Ascending aorta (tissue), 2 donors: Measurements from ENCODE around the gene STXBP5L. TPM values are rescaled to one million over a fixed set of nuclear protein-coding genes. Genes with fewer than 3 reads are reported as not detected.
"Not testable (repeated sequence)": the region's sequence is repeated elsewhere in the genome, so short reads cannot be mapped to it uniquely, and the experiment has no call there.

Source experiments
- DNase-seq, 2 donors: peaks; one replicate each; pipeline ENCODE4 v3.0.0-alpha.2; 2019; ENCODE audit warnings: low spot score in 2 of 2
- H3K27ac ChIP-seq, 2 donors: fragments of 200-600 bp; sonication (generic); one replicate each; pipeline ENCODE4 v1.5.1; 2016 to 2017; ENCODE audit warnings: mild to moderate bottlenecking in 1 of 2
- H3K27me3 ChIP-seq: fragments of 200-600 bp; sonication (generic); one replicate; pipeline ENCODE4 v1.5.1; 2017
- H3K36me3 ChIP-seq, 2 donors: fragments of 200-600 bp; sonication (generic); one replicate each; pipeline ENCODE4 v1.5.1; 2016
- H3K4me1 ChIP-seq, 2 donors: fragments of 200-600 bp; sonication (generic); one replicate each; pipeline ENCODE4 v1.5.1; 2016 to 2017; ENCODE audit warnings: mild to moderate bottlenecking in 1 of 2
- H3K4me3 ChIP-seq, 2 donors: fragments of 200-600 bp; sonication (generic); one replicate each; pipeline ENCODE4 v1.5.1; 2016 to 2017; ENCODE audit warnings: mild to moderate bottlenecking in 1 of 2
- H3K9me3 ChIP-seq, 2 donors: fragments of 200-600 bp; sonication (generic); one replicate each; pipeline ENCODE4 v1.5.1; 2016
- CTCF ChIP-seq, 3 experiments: fragments of 200-600 bp in 2 of 3; fragments of 450-650 bp in 1 of 3; sonication (generic) in 2 of 3; IDR thresholded peaks; one replicate each; pipeline ENCODE4 v1.5.1; 2016 to 2019; ENCODE audit warnings: antibody characterized with exemption in 3 of 3, mild to moderate bottlenecking in 1 of 3, moderate library complexity in 1 of 3
- intact Hi-C: fragments of 100-400 bp; cut with DNase I; formaldehyde crosslinking; loops from one replicate; pipeline ENCODE4 v1.15.1; 2023
- total RNA-seq: library from RNA; depleted of rRNA; stranded (reverse); fragments of >200 nt; gene quantifications from one replicate; pipeline ENCODE4 v1.1.0, GENCODE V29; 2016

STXBP5L gene
- total RNA-seq, 1 donor from 2014 or later, result not detected

- intact Hi-C loops, result no loop called here
- no peaks in the 10 kb centered on the region for H3K36me3 ChIP-seq
- H3K27me3 ChIP-seq, result no peaks in the 10 kb centered on the region
- TF ChIP-seq CTCF (IDR thresholded peaks at IDR 0.05), result no peak
- H3K9me3 ChIP-seq, result no peaks in the 10 kb centered on the region
- no peaks in the 10 kb centered on the region for H3K4me1 ChIP-seq
- no peak overlapping the region for H3K27ac ChIP-seq
- DNase-seq, result no peak
- H3K4me3 ChIP-seq, result no peak overlapping the region
These were observed 245.8 kb downstream of the STXBP5L start for GRCh38 chr3:121153851-121154250.

- no peak for DNase-seq
- no peak overlapping the region for H3K4me3 ChIP-seq
- intact Hi-C loops, result no loop called here
- no peak overlapping the region for H3K27ac ChIP-seq
- H3K27me3 ChIP-seq, result no peaks in the 10 kb centered on the region
- no peaks in the 10 kb centered on the region for H3K4me1 ChIP-seq
- no peak for TF ChIP-seq CTCF (IDR thresholded peaks at IDR 0.05)
- H3K36me3 ChIP-seq, result no peaks in the 10 kb centered on the region
- no peaks in the 10 kb centered on the region for H3K9me3 ChIP-seq
These were observed 247.0 kb downstream of the STXBP5L start for GRCh38 chr3:121155028-121155427.

GRCh38 chr3:121165397-121165837, 257.4 kb downstream of the STXBP5L start:
- no peak overlapping the region for H3K27ac ChIP-seq
- no peak for TF ChIP-seq CTCF (IDR thresholded peaks at IDR 0.05)
- no peak for DNase-seq
- H3K27me3 ChIP-seq, result no peaks in the 10 kb centered on the region
- H3K4me1 ChIP-seq, result no peaks in the 10 kb centered on the region
- H3K4me3 ChIP-seq, result no peak overlapping the region
- H3K9me3 ChIP-seq, result peaks cover 0 to 5% of the 10 kb centered on the region in 2 donors
- no peaks in the 10 kb centered on the region for H3K36me3 ChIP-seq
- intact Hi-C loops, result no loop called here

- Histone ChIP-seq H3K4me1 (no peaks in the 10 kb centered on the region), H3K4me3 (no peak overlapping the region), H3K27ac (no peak overlapping the region), H3K27me3 (no peaks in the 10 kb centered on the region), H3K9me3 (peaks cover 0 to 12% of the 10 kb centered on the region in 2 donors), H3K36me3 (no peaks in the 10 kb centered on the region)
- TF ChIP-seq CTCF (IDR thresholded peaks at IDR 0.05), result no peak
- intact Hi-C loops, result no loop called here
- DNase-seq, result no peak
These were observed 259.6 kb downstream of the STXBP5L start for GRCh38 chr3:121167374-121168139.

- no peak for TF ChIP-seq CTCF (IDR thresholded peaks at IDR 0.05)
- intact Hi-C loops, result no loop called here
- Histone ChIP-seq H3K27me3 (no peaks in the 10 kb centered on the region), H3K36me3 (no peaks in the 10 kb centered on the region), H3K27ac (no peak overlapping the region), H3K4me1 (no peaks in the 10 kb centered on the region), H3K4me3 (no peak overlapping the region), H3K9me3 (peaks cover 0 to 14% of the 10 kb centered on the region in 2 donors)
- no peak for DNase-seq
These were observed 267.1 kb downstream of the STXBP5L start for GRCh38 chr3:121175083-121175482.

GRCh38 chr3:121190626-121191025, 282.6 kb downstream of the STXBP5L start:
- H3K36me3 ChIP-seq, DNase-seq, H3K4me3 ChIP-seq, H3K27ac ChIP-seq, H3K27me3 ChIP-seq, H3K9me3 ChIP-seq, H3K4me1 ChIP-seq, intact Hi-C loops: not testable (repeated sequence)
